Measurements from ENCODE around the gene DOLK.

Gene DOLK

GRCh38 chr9:128916204-128916603 is 31.2 kb downstream of the DOLK start:
- H2AFZ ChIP-seq (ENCODE audit: low read depth): no peak overlapping the region
- no peaks in the 10 kb centered on the region for H4K20me1 ChIP-seq (ENCODE audit: insufficient read depth)
- H3K27ac ChIP-seq: no peak overlapping the region
- H3K4me3 ChIP-seq (IDR thresholded peaks at IDR 0.05; ENCODE audit: insufficient read depth, low read depth, low read length): no peak overlapping the region
- TF ChIP-seq CTCF (conservative IDR thresholded peaks at IDR 0.05; ENCODE audit: low read depth, low read length): no peak
- H3K4me2 ChIP-seq: no peak overlapping the region
- no peak overlapping the region for H3K9ac ChIP-seq
- H3K79me2 ChIP-seq (ENCODE audit: insufficient read depth, low read depth): no peaks in the 10 kb centered on the region
- H3K36me3 ChIP-seq (ENCODE audit: insufficient read depth): no peaks in the 10 kb centered on the region
- no peaks in the 10 kb centered on the region for H3K4me1 ChIP-seq (ENCODE audit: low read depth, poor library complexity, severe bottlenecking)
- H3K27me3 ChIP-seq (ENCODE audit: insufficient read depth, low read depth): no peaks in the 10 kb centered on the region

DNA sequence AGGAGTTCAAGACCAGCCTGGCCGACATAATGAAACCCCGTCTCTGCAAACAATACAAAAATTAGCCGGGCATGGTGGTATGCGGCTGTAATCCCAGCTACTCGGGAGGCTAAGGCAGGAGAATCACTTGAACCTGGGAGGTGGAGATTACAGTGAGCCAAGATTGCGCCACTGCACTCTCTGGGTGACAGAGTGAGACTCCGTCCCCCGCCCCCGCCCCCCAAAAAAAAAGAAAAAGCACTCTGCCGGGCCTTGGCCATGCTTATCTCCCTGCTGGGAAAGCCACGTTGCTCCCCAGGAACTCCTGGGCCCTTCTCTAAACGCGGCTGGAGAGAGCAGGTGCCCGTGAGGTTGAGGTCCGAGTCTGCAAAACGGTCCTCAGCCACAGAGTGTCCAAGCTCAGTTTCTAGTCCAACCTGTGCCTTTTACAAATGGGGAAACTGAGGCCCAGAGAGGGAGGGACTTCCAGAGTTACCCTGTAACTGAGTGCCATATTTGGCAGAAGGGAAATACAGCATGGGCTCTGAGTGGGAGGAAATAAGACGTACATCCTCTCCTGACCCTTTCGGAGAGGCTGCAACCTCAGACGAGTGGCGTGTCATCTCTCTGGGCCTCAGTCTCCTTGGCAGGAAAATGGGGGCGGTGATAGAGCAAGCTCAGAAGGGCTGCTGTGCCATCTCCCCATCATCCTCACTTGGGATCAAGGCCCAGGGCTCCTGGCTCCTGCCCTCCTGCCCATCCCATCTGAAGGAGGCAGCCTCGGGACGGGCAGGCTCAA is 33.2 kb downstream of the DOLK start:
- no peak for TF ChIP-seq CTCF (conservative IDR thresholded peaks at IDR 0.05; ENCODE audit: low read depth, low read length)
- no peak overlapping the region for H3K9ac ChIP-seq
- no peak overlapping the region for H3K4me2 ChIP-seq
- no peaks in the 10 kb centered on the region for H3K4me1 ChIP-seq (ENCODE audit: low read depth, poor library complexity, severe bottlenecking)
- no peaks in the 10 kb centered on the region for H3K27me3 ChIP-seq (ENCODE audit: insufficient read depth, low read depth)
- H2AFZ ChIP-seq (ENCODE audit: low read depth): no peak overlapping the region
- no peaks in the 10 kb centered on the region for H4K20me1 ChIP-seq (ENCODE audit: insufficient read depth)
- H3K4me3 ChIP-seq (IDR thresholded peaks at IDR 0.05; ENCODE audit: insufficient read depth, low read depth, low read length): no peak overlapping the region
- no peaks in the 10 kb centered on the region for H3K36me3 ChIP-seq (ENCODE audit: insufficient read depth)
- no peak overlapping the region for H3K27ac ChIP-seq
- no peaks in the 10 kb centered on the region for H3K79me2 ChIP-seq (ENCODE audit: insufficient read depth, low read depth)

GRCh38 chr9:128913048-128913900 is 34.1 kb downstream of the DOLK start:
- no peaks in the 10 kb centered on the region for H3K36me3 ChIP-seq (ENCODE audit: insufficient read depth)
- no peaks in the 10 kb centered on the region for H3K27me3 ChIP-seq (ENCODE audit: insufficient read depth, low read depth)
- H3K4me3 ChIP-seq (IDR thresholded peaks at IDR 0.05; ENCODE audit: insufficient read depth, low read depth, low read length): no peak overlapping the region
- H2AFZ ChIP-seq (ENCODE audit: low read depth): no peak overlapping the region
- H3K79me2 ChIP-seq (ENCODE audit: insufficient read depth, low read depth): no peaks in the 10 kb centered on the region
- H3K9ac ChIP-seq: no peak overlapping the region
- H3K4me1 ChIP-seq (ENCODE audit: low read depth, poor library complexity, severe bottlenecking): no peaks in the 10 kb centered on the region
- TF ChIP-seq CTCF (conservative IDR thresholded peaks at IDR 0.05; ENCODE audit: low read depth, low read length): no peak
- H3K27ac ChIP-seq: no peak overlapping the region
- H3K4me2 ChIP-seq: no peak overlapping the region
- no peaks in the 10 kb centered on the region for H4K20me1 ChIP-seq (ENCODE audit: insufficient read depth)

DNA sequence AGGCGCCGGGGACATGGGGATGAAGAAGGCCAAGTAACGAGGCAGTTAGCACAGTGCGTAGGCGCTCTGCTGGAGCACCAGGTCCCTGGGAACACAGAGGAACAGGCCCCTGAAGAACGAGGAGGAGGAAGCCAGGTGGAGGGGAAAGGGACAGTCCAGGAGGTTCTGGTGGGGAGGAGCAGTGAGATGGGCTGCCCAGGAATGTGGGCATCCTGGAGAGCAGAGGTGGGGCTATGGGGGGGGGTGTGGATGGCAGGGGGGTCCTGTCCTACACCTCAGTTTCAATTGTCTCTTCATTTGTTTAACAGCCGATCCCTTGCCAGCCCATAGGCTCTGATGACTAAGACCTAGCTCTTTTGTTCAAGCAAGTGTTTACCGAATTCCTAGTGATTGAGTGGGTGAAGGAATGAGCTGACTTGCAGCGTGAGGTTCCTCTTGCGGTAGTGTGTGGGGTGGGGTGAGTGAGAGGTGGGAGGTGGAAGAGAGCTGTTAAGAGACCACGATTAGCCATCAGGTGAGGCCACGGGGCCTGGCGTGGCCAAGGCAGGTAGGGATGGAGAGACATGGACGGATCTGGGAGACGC is 35.0 kb downstream of the DOLK start:
- Histone ChIP-seq H3K4me3 (IDR thresholded peaks at IDR 0.05; ENCODE audit: insufficient read depth, low read depth, low read length) (no peak overlapping the region), H4K20me1 (ENCODE audit: insufficient read depth) (no peaks in the 10 kb centered on the region), H3K27ac (no peak overlapping the region), H3K36me3 (ENCODE audit: insufficient read depth) (peaks cover 6% of the 10 kb centered on the region; the same call in 1 of the 2 replicates), H3K4me1 (ENCODE audit: low read depth, poor library complexity, severe bottlenecking) (no peaks in the 10 kb centered on the region), H2AFZ (ENCODE audit: low read depth) (no peak overlapping the region), H3K9ac (no peak overlapping the region), H3K4me2 (no peak overlapping the region), H3K79me2 (ENCODE audit: insufficient read depth, low read depth) (no peaks in the 10 kb centered on the region), H3K27me3 (ENCODE audit: insufficient read depth, low read depth) (no peaks in the 10 kb centered on the region)
- TF ChIP-seq CTCF (conservative IDR thresholded peaks at IDR 0.05; ENCODE audit: low read depth, low read length): no peak
